H9 (cell line): ENCODE data around the gene THRB. TPM values are rescaled to one million over a fixed set of nuclear protein-coding genes. Genes with fewer than 3 reads are reported as not detected.
A peak's percentile ranks its signal among the peaks of the same experiment; 100 is the strongest.

Source experiments
- DNase-seq: peaks from one replicate; pipeline ENCODE4 v3.0.0-alpha.2; 2017
- H2AFZ ChIP-seq: one replicate; pipeline ENCODE4 v1.6.1; 2013; ENCODE audit warnings: mild to moderate bottlenecking, low read length, control low read depth, moderate library complexity
- H2AK5ac ChIP-seq: 2 replicates; pipeline ENCODE4 v1.6.1; 2013; ENCODE audit warnings: low read length, control low read depth, mixed read lengths; ENCODE audit not compliant: insufficient read length
- H2BK120ac ChIP-seq: one replicate; pipeline ENCODE4 v1.6.1; 2013; ENCODE audit warnings: low read depth, mild to moderate bottlenecking, low read length, control low read depth, inconsistent platforms; ENCODE audit not compliant: poor library complexity, severe bottlenecking
- H2BK12ac ChIP-seq: 2 replicates; pipeline ENCODE4 v1.6.1; 2013; ENCODE audit warnings: low read length, control low read depth, mixed read lengths, low read depth; ENCODE audit not compliant: insufficient read length
- H2BK15ac ChIP-seq: 2 replicates; pipeline ENCODE4 v1.6.1; 2013; ENCODE audit warnings: low read depth, low read length, control low read depth
- H2BK20ac ChIP-seq: one replicate; pipeline ENCODE4 v1.6.1; 2013; ENCODE audit warnings: low read depth, mild to moderate bottlenecking, low read length, control low read depth, inconsistent platforms; ENCODE audit not compliant: poor library complexity, severe bottlenecking
- H2BK5ac ChIP-seq: 2 replicates; pipeline ENCODE4 v1.6.1; 2013; ENCODE audit warnings: low read length, control low read depth, mixed read lengths; ENCODE audit not compliant: insufficient read length
- H3K14ac ChIP-seq: 2 replicates; pipeline ENCODE4 v1.6.1; 2013; ENCODE audit warnings: low read length, control low read depth; ENCODE audit not compliant: insufficient read depth
- H3K18ac ChIP-seq: 2 replicates; pipeline ENCODE4 v1.6.1; 2013; ENCODE audit warnings: low read depth, mild to moderate bottlenecking, mixed read lengths, low read length, control low read depth; ENCODE audit not compliant: insufficient read length
- H3K23ac ChIP-seq: 2 replicates; pipeline ENCODE4 v1.6.1; 2013; ENCODE audit warnings: low read length, control low read depth, mixed read lengths, low read depth; ENCODE audit not compliant: insufficient read length
- H3K23me2 ChIP-seq: 2 replicates; pipeline ENCODE4 v1.6.1; 2013; ENCODE audit warnings: low read depth, mild to moderate bottlenecking, mixed read lengths, low read length, control low read depth; ENCODE audit not compliant: insufficient read length, poor library complexity, severe bottlenecking
- H3K27ac ChIP-seq: 2 replicates; pipeline ENCODE4 v1.5.1; 2013; ENCODE audit warnings: low read length, control low read depth, mixed read lengths, low read depth; ENCODE audit not compliant: insufficient read length
- H3K27me3 ChIP-seq: 2 replicates; pipeline ENCODE4 v1.6.1; 2013; ENCODE audit warnings: low read length, control low read depth, inconsistent platforms; ENCODE audit not compliant: insufficient read depth
- H3K4ac ChIP-seq: 2 replicates; pipeline ENCODE4 v1.6.1; 2013; ENCODE audit warnings: low read depth, mild to moderate bottlenecking, control low read depth, inconsistent platforms, low read length, moderate library complexity
- H3K4me1 ChIP-seq: 2 replicates; pipeline ENCODE4 v1.6.1; 2013; ENCODE audit warnings: low read length, control low read depth, inconsistent platforms; ENCODE audit not compliant: insufficient read depth
- H3K4me2 ChIP-seq: 2 replicates; pipeline ENCODE4 v1.6.1; 2013; ENCODE audit warnings: low read length, control low read depth, mixed read lengths; ENCODE audit not compliant: insufficient read length, insufficient read depth
- H3K56ac ChIP-seq: 2 replicates; pipeline ENCODE4 v1.6.1; 2013; ENCODE audit warnings: low read depth, mild to moderate bottlenecking, mixed read lengths, low read length, control low read depth; ENCODE audit not compliant: insufficient read length
- H3K79me1 ChIP-seq: 2 replicates; pipeline ENCODE4 v1.6.1; 2013; ENCODE audit warnings: low read depth, mild to moderate bottlenecking, moderate library complexity, low read length, control low read depth, inconsistent platforms; ENCODE audit not compliant: insufficient read depth, poor library complexity, severe bottlenecking
- H3K79me2 ChIP-seq: 2 replicates; pipeline ENCODE4 v1.6.1; 2013; ENCODE audit warnings: low read length, control low read depth, inconsistent platforms; ENCODE audit not compliant: insufficient read depth
- H3K9ac ChIP-seq: 2 replicates; pipeline ENCODE4 v1.6.1; 2013; ENCODE audit warnings: low read length, control low read depth, mixed read lengths; ENCODE audit not compliant: insufficient read length; ENCODE audit errors: extremely low read depth
- H3K9me3 ChIP-seq: one replicate; pipeline ENCODE4 v1.6.1; 2013; ENCODE audit warnings: low read depth, low read length, inconsistent platforms; ENCODE audit not compliant: control insufficient read depth
- H3T11ph ChIP-seq: one replicate; pipeline ENCODE4 v1.6.1; 2013; ENCODE audit warnings: mild to moderate bottlenecking, low read length, control low read depth, inconsistent platforms
- H4K20me1 ChIP-seq: one replicate; pipeline ENCODE4 v1.6.1; 2013; ENCODE audit not compliant: control insufficient read depth, insufficient read length, insufficient read depth
- H4K5ac ChIP-seq: 2 replicates; pipeline ENCODE4 v1.6.1; 2013; ENCODE audit warnings: low read depth, mild to moderate bottlenecking, mixed read lengths, low read length, control low read depth; ENCODE audit not compliant: insufficient read length
- H4K8ac ChIP-seq: replicated peaks from 2 replicates; pipeline ENCODE4 v1.6.1; 2013; ENCODE audit warnings: low read length, control low read depth, mixed read lengths, low read depth; ENCODE audit not compliant: insufficient read length
- H4K91ac ChIP-seq: 2 replicates; pipeline ENCODE4 v1.6.1; 2013; ENCODE audit warnings: low read depth, mild to moderate bottlenecking, moderate library complexity, mixed read lengths, low read length, control low read depth; ENCODE audit not compliant: insufficient read length
- H3K27ac Mint-ChIP-seq, 3 experiments: 2 replicates in 2 of 3; 3 replicates in 1 of 3; pipeline ENCODE4 v1.8.0; 2020 to 2021; ENCODE audit warnings: mixed read lengths in 3 of 3, mild to moderate bottlenecking in 1 of 3, moderate library complexity in 1 of 3
- H3K27me3 Mint-ChIP-seq: 2 replicates; pipeline ENCODE4 v1.8.0; 2021; ENCODE audit warnings: low read depth, mild to moderate bottlenecking, moderate library complexity, mixed read lengths
- H3K36me3 Mint-ChIP-seq, 3 experiments: 2 replicates in 2 of 3; 3 replicates in 1 of 3; pipeline ENCODE4 v1.8.0; 2020 to 2021; ENCODE audit warnings: low read depth in 3 of 3, mixed read lengths in 3 of 3; ENCODE audit not compliant: insufficient read depth in 1 of 3
- H3K4me1 Mint-ChIP-seq, 2 experiments: 2 replicates each; pipeline ENCODE4 v1.8.0; 2020; ENCODE audit warnings: mixed read lengths in 2 of 2
- H3K4me3 Mint-ChIP-seq, 2 experiments: 2 replicates in 1 of 2; 3 replicates in 1 of 2; pipeline ENCODE4 v1.8.0; 2020 to 2021; ENCODE audit warnings: mild to moderate bottlenecking in 2 of 2, mixed read lengths in 2 of 2, moderate library complexity in 1 of 2
- H3K9me3 Mint-ChIP-seq, 2 experiments: 2 replicates in 1 of 2; 3 replicates in 1 of 2; pipeline ENCODE4 v1.8.0; 2020; ENCODE audit warnings: mild to moderate bottlenecking in 2 of 2, mixed read lengths in 2 of 2, moderate library complexity in 1 of 2
- CTCF ChIP-seq: fragments of 200-600 bp; sonication (generic); conservative IDR thresholded peaks from 3 replicates; pipeline ENCODE4 v1.8.0; 2021; ENCODE audit warnings: antibody characterized with exemption, mild to moderate bottlenecking
- WGBS: extraction: QIAGEN DNeasy Blood & Tissue Kit; methylation state at CpG from one replicate; pipeline ENCODE4 v1.1.7; 2013; ENCODE audit warnings: missing lambda C conversion rate, low lambda C conversion rate, mixed read lengths; ENCODE audit not compliant: insufficient read length; ENCODE audit errors: extremely low coverage; 5-methylcytosine and 5-hydroxymethylcytosine counted together
- total RNA-seq: library from RNA; stranded (reverse); gene quantifications from 2 replicates; pipeline ENCODE4 v1.2.1, GENCODE V29; 2021

Gene THRB
- total RNA-seq, 1 experiment from 2014 or later, result 8.6 TPM

GRCh38 chr3:24120434-24120833 is 374.2 kb downstream of the THRB start:
- H3K56ac ChIP-seq, result no peak overlapping the region
- H3K79me1 ChIP-seq, result no peaks in the 10 kb centered on the region
- Mint-ChIP-seq H3K9me3 (no peaks in the 10 kb centered on the region), H3K27me3 (no peaks in the 10 kb centered on the region), H3K4me1 (no peaks in the 10 kb centered on the region; a peak in 1 of 4 replicates), H3K36me3 (no peaks in the 10 kb centered on the region; a peak in 1 of 7 replicates), H3K27ac (peak overlapping the region in 1 of 3 experiments; percentile 14; a peak in 1 of 7 replicates), H3K4me3 (no peak overlapping the region)
- no peak overlapping the region for H3K18ac ChIP-seq
- no peak overlapping the region for H3K14ac ChIP-seq
- no peaks in the 10 kb centered on the region for H3K27me3 ChIP-seq
- no peak overlapping the region for H2AK5ac ChIP-seq
- no peak overlapping the region for H4K91ac ChIP-seq
- H2AFZ ChIP-seq, result no peak overlapping the region
- H3K23me2 ChIP-seq, result no peaks in the 10 kb centered on the region
- DNase-seq, result no peak
- no peak overlapping the region for H2BK15ac ChIP-seq
- H3K27ac ChIP-seq, result no peak overlapping the region
- H3T11ph ChIP-seq, result no peak overlapping the region
- H2BK5ac ChIP-seq, result no peak overlapping the region
- WGBS, result no CpG with 5 or more reads among the region's 3 CpGs
- H3K4ac ChIP-seq, result no peak overlapping the region
- no peak overlapping the region for H2BK12ac ChIP-seq
- H3K79me2 ChIP-seq, result no peaks in the 10 kb centered on the region
- no peaks in the 10 kb centered on the region for H4K20me1 ChIP-seq
- H2BK20ac ChIP-seq, result no peak overlapping the region
- H3K23ac ChIP-seq, result no peak overlapping the region
- no peaks in the 10 kb centered on the region for H3K4me1 ChIP-seq
- no peaks in the 10 kb centered on the region for H3K9me3 ChIP-seq
- H3K4me2 ChIP-seq, result no peak overlapping the region
- no peak for TF ChIP-seq CTCF
- H2BK120ac ChIP-seq, result no peak overlapping the region
- no peak overlapping the region for H4K8ac ChIP-seq
- H3K9ac ChIP-seq, result no peak overlapping the region
- H4K5ac ChIP-seq, result no peak overlapping the region
